ENCODE data around the gene SLC16A1. TPM values are rescaled to one million over a fixed set of nuclear protein-coding genes. Genes with fewer than 3 reads are reported as not detected.

Gene SLC16A1
- total and polyA plus RNA-seq, 7 experiments from 2014 or later = 8.7 to 43.6 (median 12.5) TPM

Other genes with a start within 250 kb of the SLC16A1 start
- gene RHOC, start 249.1 kb downstream of the SLC16A1 start, total RNA-seq = 10 to 100 TPM in 3 of 5 experiments, under 1 TPM in 2; 0.57 to 89.1 (median 18.7) TPM
- gene RHOC, start 249.1 kb downstream of the SLC16A1 start, polyA plus RNA-seq = 1 to 10 TPM; 2.6 to 4.2 TPM
- gene PPM1J, start 240.9 kb downstream of the SLC16A1 start, total RNA-seq = 1 to 10 TPM in 1 of 5 experiments, under 1 TPM in 2, not detected in 2; 0.46 to 1.6 (median 0.50) TPM
- gene PPM1J, start 240.9 kb downstream of the SLC16A1 start, polyA plus RNA-seq = not detected
- gene LRIG2, start 117.0 kb upstream of the SLC16A1 start, total RNA-seq = 10 to 100 TPM; 15.5 to 27.0 (median 20.2) TPM
- gene LRIG2, start 117.0 kb upstream of the SLC16A1 start, polyA plus RNA-seq = 1 to 10 TPM; 2.7 to 8.0 TPM

Measured in naive thymus-derived CD4-positive, alpha-beta T cell (primary cell).